ENCODE data around the gene VWA5B1. TPM values are rescaled to one million over a fixed set of nuclear protein-coding genes. Genes with fewer than 3 reads are reported as not detected.

Gene VWA5B1
- total and polyA plus RNA-seq, 2 of the 4 experiments (the other 2 are of a cell fraction): not detected

- Histone ChIP-seq H3K9ac (ENCODE audit: low read depth, low read length) (no peak overlapping the region), H2AFZ (replicated peaks; ENCODE audit: low read length, poor library complexity) (peak overlapping the region; percentile 51), H3K4me3 (ENCODE audit: insufficient read depth, low read depth, low read length) (no peak overlapping the region), H3K23ac (ENCODE audit: low read depth, low read length) (0 out of 2 replicates have a peak overlapping the region, but pooled peaks have one; percentile 20), H2AK5ac (ENCODE audit: low read depth, low read length) (no peak overlapping the region), H3K9me1 (ENCODE audit: insufficient read depth, low read length) (peaks cover 3% of the 10 kb centered on the region; the same call in 1 of the 2 replicates), H4K20me1 (ENCODE audit: insufficient read depth, low read length) (peaks cover 3% of the 10 kb centered on the region; the same call in 1 of the 2 replicates), H3K9me3 (ENCODE audit: control insufficient read depth, insufficient read depth, low read length) (no peaks in the 10 kb centered on the region), H4K5ac (ENCODE audit: low read depth, low read length) (no peak overlapping the region; the same call in 1 of the 2 replicates), H3K36me3 (ENCODE audit: control insufficient read depth, insufficient read depth, low read length) (no peaks in the 10 kb centered on the region), H2BK20ac (ENCODE audit: low read depth, low read length) (no peak overlapping the region), H4K8ac (ENCODE audit: low read depth in 2 of 2, low read length in 2 of 2) (no peak overlapping the region), H3K14ac (replicated peaks; ENCODE audit: low read depth, low read length) (no peak overlapping the region), H3K4ac (ENCODE audit: low read depth, low read length) (no peak overlapping the region), H4K91ac (ENCODE audit: insufficient read depth, low read depth, low read length) (no peak overlapping the region), H2AK9ac (replicated peaks; ENCODE audit: low read depth, low read length, poor library complexity) (no peak overlapping the region), H3K79me1 (ENCODE audit: low read depth in 1 of 2, low read length in 2 of 2) (no peaks in the 10 kb centered on the region), H2BK120ac (ENCODE audit: low read depth, low read length) (no peak overlapping the region), H3K27me3 (ENCODE audit: control insufficient read depth, insufficient read depth, low read length) (peaks cover 24% of the 10 kb centered on the region), H3K27ac (ENCODE audit: insufficient read depth, low read length) (peak overlapping the region; percentile 7; the same call in 1 of the 2 replicates), H3K18ac (ENCODE audit: low read depth, low read length) (peak overlapping the region; percentile 43; the same call in 1 of the 2 replicates), H3K56ac (ENCODE audit: extremely low read depth, insufficient read depth, low read length) (no peak overlapping the region), H3K4me2 (ENCODE audit: low read depth, low read length) (peak overlapping the region; percentile 79), H3K4me1 (ENCODE audit: control insufficient read depth, insufficient read depth, low read length) (peaks cover 11% of the 10 kb centered on the region; the same call in 1 of the 2 replicates), H2BK15ac (ENCODE audit: low read depth, low read length) (no peak overlapping the region), H2BK5ac (ENCODE audit: low read depth, low read length, poor library complexity, severe bottlenecking) (no peak overlapping the region)
- in situ Hi-C loops (cut with MboI; ENCODE audit: low sequenced_read_pairs): no loop called here
- CTCF ChIA-PET: interaction anchor here (0.5 to 1.2 kb wide), 3 partner anchors 12 to 1289 kb away, joined by 3 read pairs; no protein-coding TSS in a partner anchor
- TF ChIP-seq SMC3 (IDR thresholded peaks at IDR 0.05; ENCODE audit: low read depth, low read length) (no peak), RAD21 (IDR thresholded peaks at IDR 0.05; ENCODE audit: low read length) (no peak), RCOR1 (IDR thresholded peaks at IDR 0.05; ENCODE audit: insufficient replicate concordance, low read length) (no peak), BHLHE40 (IDR thresholded peaks at IDR 0.05; ENCODE audit: low read depth, low read length) (no peak), USF2 (IDR thresholded peaks at IDR 0.05; ENCODE audit: low read depth, low read length) (no peak), MAZ (IDR thresholded peaks at IDR 0.05; ENCODE audit: borderline replicate concordance, low read depth, low read length) (no peak), MXI1 (IDR thresholded peaks at IDR 0.05; ENCODE audit: borderline replicate concordance, low read depth, low read length) (no peak), MAFK (IDR thresholded peaks at IDR 0.05; ENCODE audit: low read depth, low read length) (no peak), RFX5 (IDR thresholded peaks at IDR 0.05; ENCODE audit: low read depth, low read length) (no peak), CTCF (conservative IDR thresholded peaks at IDR 0.05; ENCODE audit: low read depth, low read length) (no peak)
- BruUV-seq (replicated peaks): no TSS peak
- 7% methylated on average over 7 of the region's 12 CpGs; no CpG with 5 or more reads in 1 of the 2 experiments for WGBS, 2 experiments (ENCODE audit: extremely low coverage in 2 of 2, insufficient read length in 1 of 2)
- intact Hi-C loops (cut with micrococcal nuclease): no loop called here
- POLR2A ChIA-PET (ENCODE audit: unreplicated experiment): no interaction called here
- DNase-seq (peak; percentile 61), ATAC-seq (ENCODE audit: low read depth) (peak; percentile 87)
- dilution Hi-C loops (cut with HindIII; ENCODE audit: low sequenced_read_pairs, unreplicated experiment): no loop called here
Observed at GRCh38 chr1:20358761-20359263, 68.1 kb downstream of the VWA5B1 start.

Data from IMR-90 (cell line).